ENCODE results near the gene SMARCD3.

SMARCD3 gene

DNA sequence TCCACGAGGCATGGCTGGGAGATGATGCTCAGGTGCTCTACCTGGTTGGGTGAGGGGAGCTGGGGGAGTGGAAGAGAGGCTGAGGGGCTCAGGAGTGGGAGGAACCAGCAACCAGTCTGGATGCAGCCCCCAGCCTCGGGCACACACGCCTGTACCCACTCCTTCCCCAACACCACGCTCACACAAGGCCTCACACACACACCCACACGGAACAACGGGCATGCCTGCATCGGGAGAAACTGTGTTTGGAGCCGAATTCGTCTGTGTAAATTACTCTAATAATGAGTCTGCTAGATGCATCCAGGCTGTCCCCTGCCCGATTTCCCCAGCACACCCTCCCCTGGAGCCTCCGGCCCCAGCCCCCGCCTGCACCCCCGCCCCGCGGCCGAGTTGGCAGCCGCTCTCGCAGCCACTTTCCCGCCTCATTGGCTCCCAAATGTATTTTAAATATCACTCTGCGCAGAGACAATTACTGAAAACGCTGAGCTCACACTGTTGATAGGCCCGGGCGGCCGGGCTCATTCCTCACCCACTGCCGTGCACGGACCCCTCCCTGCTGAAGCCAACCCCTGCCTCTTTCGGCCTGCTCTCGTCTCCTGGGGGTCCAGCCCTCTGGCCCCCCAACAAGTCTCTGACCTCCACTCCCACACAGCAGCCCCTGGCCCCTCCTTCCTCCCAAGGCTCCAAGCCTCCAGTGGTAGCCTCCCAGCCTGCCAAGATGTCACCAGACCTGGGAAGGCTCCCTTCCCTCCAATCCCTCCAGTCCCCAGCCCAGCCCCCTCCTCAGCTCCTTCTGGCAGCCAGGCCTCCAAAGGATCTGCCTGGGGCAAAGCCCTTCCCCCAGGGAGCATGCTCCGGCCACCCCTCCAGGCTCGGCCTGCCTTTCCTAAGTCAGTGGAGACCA lies 49.3 kb downstream of the SMARCD3 start:
- no peak overlapping the region for H3K27ac ChIP-seq
- TF ChIP-seq, protein P1, sequence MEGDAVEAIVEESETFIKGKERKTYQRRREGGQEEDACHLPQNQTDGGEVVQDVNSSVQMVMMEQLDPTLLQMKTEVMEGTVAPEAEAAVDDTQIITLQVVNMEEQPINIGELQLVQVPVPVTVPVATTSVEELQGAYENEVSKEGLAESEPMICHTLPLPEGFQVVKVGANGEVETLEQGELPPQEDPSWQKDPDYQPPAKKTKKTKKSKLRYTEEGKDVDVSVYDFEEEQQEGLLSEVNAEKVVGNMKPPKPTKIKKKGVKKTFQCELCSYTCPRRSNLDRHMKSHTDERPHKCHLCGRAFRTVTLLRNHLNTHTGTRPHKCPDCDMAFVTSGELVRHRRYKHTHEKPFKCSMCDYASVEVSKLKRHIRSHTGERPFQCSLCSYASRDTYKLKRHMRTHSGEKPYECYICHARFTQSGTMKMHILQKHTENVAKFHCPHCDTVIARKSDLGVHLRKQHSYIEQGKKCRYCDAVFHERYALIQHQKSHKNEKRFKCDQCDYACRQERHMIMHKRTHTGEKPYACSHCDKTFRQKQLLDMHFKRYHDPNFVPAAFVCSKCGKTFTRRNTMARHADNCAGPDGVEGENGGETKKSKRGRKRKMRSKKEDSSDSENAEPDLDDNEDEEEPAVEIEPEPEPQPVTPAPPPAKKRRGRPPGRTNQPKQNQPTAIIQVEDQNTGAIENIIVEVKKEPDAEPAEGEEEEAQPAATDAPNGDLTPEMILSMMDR (IDR thresholded peaks at IDR 0.05): no peak
- TF ChIP-seq ZFX (IDR thresholded peaks at IDR 0.05; ENCODE audit: borderline replicate concordance): no peak

GRCh38 chr7:151197932-151198331 lies 50.6 kb downstream of the SMARCD3 start:
- no peak overlapping the region for H3K27ac ChIP-seq
- no peak for TF ChIP-seq ZFX (IDR thresholded peaks at IDR 0.05; ENCODE audit: borderline replicate concordance)
- TF ChIP-seq, protein P1 (IDR thresholded peaks at IDR 0.05): no peak

- no peak for TF ChIP-seq ZFX (IDR thresholded peaks at IDR 0.05; ENCODE audit: borderline replicate concordance)
- TF ChIP-seq, protein P1 (IDR thresholded peaks at IDR 0.05): no peak
These were observed 52.7 kb downstream of the SMARCD3 start for GRCh38 chr7:151195616-151196450.

GRCh38 chr7:151194188-151194587 lies 54.3 kb downstream of the SMARCD3 start:
- H3K27ac ChIP-seq: no peak overlapping the region
- TF ChIP-seq, protein P1 (IDR thresholded peaks at IDR 0.05): no peak
- TF ChIP-seq ZFX (IDR thresholded peaks at IDR 0.05; ENCODE audit: borderline replicate concordance): no peak

More at GRCh38 chr7:151195616-151196450, 52.7 kb downstream of the SMARCD3 start:
- H3K27ac ChIP-seq: no peak overlapping the region

DNA sequence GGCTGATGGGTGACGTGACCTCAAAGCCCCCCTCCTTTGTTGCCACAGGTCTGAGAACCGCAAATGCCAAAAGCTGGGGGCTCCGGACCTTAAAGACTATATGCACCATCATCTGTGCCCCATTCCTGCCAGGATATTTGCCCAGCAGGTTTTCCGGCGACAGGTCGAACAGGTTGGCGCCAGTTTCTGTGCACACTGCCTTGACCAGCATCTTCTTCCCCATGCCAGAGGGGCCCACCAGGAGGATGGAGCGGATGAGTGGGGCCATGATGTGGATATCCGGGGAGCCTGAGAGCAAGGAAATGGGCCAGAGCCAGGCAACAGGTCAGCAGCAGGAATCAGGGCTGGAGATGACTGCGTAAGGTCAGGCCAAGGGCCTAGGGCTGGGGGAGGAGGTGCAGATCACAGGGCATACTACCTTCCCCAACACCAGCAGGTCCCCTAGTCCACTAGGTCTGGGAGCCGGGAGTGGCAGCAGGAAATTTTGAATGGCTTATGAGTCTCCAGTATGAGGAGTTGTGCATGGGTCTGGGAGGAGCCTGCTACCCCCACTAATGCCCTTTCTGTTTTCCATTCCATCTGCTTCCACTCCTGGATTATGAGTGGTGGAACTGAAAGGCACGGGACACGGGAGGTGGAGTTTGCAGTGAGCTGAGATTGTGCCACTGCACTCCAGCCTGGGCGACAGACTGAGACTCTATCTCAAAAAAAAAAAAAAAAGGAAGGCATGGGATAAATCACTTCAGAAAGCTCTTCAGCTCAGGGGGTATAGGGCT lies 55.1 kb downstream of the SMARCD3 start:
- no peak overlapping the region for H3K27ac ChIP-seq
- TF ChIP-seq, protein P1 (IDR thresholded peaks at IDR 0.05): no peak
- TF ChIP-seq ZFX (IDR thresholded peaks at IDR 0.05; ENCODE audit: borderline replicate concordance): no peak

- no peak overlapping the region for H3K27ac ChIP-seq
- no peak for TF ChIP-seq ZFX (IDR thresholded peaks at IDR 0.05; ENCODE audit: borderline replicate concordance)
- TF ChIP-seq, protein P1 (IDR thresholded peaks at IDR 0.05): no peak
These were observed 56.4 kb downstream of the SMARCD3 start for GRCh38 chr7:151192002-151192539.

All from 22Rv1 (cell line).